Measurements from ENCODE around the gene PJVK. TPM values are rescaled to one million over a fixed set of nuclear protein-coding genes. Genes with fewer than 3 reads are reported as not detected.
"Not testable (repeated sequence)": the region's sequence is repeated elsewhere in the genome, so short reads cannot be mapped to it uniquely, and the experiment has no call there.

Gene PJVK, protein sequence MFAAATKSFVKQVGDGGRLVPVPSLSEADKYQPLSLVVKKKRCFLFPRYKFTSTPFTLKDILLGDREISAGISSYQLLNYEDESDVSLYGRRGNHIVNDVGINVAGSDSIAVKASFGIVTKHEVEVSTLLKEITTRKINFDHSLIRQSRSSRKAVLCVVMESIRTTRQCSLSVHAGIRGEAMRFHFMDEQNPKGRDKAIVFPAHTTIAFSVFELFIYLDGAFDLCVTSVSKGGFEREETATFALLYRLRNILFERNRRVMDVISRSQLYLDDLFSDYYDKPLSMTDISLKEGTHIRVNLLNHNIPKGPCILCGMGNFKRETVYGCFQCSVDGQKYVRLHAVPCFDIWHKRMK
- polyA plus RNA-seq (ENCODE audit: insufficient read length): 6.8 TPM

DNA sequence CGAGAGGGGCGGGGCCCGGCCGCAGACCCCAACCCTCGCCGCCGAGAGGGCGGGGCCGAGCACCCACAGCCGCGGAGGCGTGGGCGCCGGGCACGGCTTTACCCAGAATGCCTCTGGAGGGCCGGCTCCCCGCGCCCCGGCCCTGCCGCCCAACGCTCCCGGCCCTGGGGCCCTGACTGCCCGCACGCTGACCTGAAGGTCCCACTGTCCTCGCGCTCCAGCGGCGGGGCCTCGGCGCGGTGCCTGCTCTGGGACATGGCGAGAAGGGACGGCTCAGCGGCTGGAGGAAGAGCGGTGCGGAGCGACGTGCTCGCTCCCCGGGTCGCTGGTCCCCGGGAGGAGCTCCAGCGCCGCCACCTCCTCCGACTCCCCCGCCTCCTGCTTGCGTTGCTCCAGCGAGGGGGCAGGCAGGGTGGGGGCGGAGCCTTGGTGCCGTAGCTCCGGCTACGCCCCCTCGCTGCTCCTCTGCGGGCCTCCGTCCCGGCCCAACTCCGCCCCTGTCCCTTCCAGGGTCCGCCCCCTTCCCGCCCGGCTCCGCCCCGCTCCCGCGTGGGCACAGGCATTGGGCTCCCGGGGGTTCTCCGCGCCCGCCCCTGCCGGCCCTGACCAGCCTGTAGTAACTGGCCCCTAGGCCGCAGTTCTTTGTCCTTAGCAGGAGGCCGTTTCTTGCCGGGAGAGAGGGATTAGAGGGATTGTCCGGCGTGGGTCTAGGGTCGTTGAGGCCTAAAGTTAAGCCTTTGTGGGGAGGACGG lies at the start of gene PJVK, which contains the start of gene PRKRA:
PJVK (plus strand) TSS at position 605 of the 752 bp plus-strand sequence. CDS start 2,032 bp downstream, outside the sequence.
PRKRA (minus strand) TSS at position 402 of the 752 bp plus-strand sequence; CDS start at position 257, 145 bp downstream.
- peak; percentile 99 for DNase-seq

DNA sequence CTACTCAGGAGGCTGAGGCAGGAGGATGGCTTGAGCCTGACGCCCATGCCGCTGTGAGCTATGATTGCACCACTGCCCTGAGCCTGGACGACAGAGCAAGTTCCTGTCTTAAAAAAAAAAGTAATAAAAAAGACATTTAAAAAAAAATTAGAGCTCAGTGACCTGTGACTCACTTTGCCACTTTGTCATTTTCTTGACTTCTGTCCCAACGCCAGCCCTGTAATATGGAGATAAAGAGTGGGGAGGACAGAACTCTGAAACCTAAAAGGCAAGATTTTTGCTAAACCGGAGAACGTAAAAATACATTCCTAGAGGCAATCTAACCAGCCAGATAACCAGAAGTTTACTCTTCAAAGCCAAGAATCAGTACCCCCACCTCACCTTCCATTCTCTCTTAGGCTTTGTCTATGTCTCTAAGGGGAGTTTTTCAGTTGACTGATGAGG lies 49.2 kb upstream of the PJVK start:
- no peak for DNase-seq

DNA sequence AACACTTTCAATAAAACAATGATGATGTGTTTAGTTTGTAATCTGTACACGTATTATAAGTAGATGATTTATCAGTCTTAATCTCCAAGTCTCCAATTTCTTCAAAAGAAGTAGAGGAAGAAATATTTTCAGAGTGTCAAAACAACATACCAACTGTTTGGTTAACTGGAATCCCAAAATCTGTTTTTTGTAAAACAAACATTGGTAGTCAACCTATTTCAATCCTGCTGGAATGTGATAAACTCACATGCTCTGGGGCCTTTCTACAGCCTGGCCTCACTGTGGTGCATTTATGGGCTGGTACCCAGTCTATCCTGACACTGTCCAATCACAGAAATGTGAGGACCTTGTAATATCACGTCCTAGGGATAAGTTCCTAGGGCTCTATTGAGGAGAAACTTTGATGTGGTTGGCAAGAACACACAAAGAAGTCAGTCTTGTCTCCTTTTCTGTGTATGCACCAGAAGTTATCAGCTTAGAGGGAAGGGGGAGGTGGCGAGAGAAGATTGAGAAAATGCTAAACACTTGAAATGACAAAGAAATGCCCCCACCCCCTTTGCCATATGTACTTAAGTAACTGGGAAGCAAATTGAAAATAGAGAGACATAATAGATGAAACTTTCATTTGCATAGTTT lies 47.4 kb upstream of the PJVK start:
- no peak for DNase-seq

DNA sequence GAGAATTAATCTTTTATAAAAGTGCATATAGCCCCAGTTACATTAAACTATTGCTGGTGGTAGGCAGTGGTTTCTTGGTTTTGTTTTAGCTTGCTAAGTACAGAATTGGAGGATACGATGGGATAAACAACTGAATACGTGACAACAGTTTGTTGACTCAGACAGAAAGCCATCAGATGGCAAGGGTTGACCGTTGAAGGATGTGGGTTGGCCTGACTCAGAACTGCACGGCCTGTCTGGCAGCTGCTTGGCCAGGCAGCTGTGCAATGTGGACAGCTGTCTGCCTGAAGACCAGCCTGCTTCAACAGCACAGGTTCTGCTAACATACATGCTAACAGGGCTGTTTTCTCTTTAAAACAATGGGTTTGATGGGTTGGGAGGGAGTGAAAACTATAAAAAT lies 46.8 kb upstream of the PJVK start:
- DNase-seq: peak; percentile 46

DNA sequence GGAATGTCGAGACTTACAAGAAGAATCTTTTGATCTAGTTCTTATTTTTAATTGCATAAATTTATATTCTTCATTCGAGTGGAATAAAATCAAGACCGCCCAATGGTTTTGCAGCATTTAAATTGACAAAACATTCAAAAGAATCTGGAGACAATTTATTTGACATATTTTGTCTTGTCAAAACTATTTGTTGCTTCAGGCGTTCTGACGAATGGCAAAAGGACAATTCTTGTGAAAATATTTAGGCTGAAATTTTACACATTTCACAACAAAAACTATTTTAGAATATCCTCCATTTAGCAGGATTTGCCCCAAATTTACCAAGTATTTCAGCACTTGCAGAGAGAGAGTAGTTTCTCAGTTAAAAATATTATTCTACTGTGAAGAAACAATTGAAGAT lies 41.9 kb upstream of the PJVK start:
- DNase-seq: no peak

DNA sequence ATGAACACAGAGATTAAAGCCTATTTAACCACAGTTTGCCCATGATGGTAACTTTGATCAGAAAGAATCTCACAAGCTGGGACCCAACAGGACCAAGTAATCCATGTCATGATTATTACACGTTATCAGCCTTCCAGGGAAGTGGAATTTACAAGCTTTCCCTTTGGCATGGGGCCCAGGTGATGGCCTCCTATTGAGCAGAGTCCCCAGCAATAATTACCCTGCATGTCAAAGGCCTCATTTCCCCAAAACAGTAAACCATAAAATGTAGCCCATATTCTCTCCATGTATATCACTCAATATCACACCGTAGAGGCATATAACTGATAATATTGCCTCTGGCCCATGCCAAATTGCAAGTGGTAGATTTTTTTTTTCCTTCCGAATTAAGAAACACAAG lies 39.1 kb upstream of the PJVK start:
- no peak for DNase-seq

DNA sequence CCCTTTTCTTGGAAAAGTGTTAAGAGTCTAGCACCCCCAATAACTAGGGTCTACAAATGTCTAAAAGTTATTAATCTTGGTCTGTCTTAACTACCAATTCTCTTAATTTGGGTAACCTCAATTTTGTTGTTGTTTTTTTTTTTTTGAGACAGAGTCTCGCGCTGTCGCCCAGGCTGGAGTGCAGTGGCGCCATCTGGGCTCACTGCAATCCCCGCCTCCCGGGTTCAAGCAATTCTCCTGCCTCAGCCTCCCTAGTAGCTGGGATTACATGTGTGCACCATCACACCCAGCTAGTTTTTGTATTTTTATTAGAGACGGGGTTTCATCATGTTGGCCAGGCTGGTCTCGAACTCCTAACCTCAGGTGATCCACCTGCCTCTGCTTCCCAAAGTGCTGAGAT lies 38.7 kb upstream of the PJVK start:
- not testable (repeated sequence) for DNase-seq

DNA sequence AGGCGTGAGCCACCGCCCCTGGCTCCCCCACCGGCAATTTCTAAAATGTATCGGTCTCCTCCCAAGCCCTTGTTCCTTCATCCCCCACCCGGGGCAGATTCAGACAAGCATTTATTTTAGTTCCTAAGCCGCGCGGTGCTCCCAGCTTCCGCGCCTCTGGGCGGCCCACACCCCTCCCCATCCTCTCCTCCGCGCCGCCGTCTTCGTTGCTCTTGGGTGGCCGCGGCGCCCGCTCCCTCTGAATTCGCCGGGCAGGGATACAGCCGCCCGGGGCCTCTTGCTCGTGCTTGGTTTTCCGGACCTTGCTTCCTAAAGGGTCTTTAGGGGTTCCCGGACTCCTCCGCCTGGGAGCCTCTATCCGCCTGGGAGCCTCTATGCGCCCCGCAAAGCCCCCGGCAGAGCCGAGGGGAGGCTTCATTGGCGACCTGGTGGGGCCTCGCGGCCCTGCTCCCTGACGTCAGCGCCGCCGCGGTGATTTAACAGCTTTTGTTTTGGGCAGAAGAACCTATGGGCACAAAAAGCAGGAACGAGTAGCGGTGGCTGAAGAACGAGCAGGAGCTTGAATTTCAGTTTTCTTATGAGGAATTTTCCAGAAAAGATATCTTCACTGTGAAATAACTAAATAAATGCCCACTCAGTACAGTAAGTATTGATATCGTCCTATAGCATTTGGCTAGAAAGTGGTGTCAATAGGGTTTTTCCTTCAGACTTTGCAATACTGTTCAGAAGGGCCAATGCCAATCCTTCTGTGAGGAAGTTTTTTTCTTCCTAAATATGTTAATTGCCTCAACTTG lies 37.5 kb upstream of the PJVK start:
- peak; percentile 73 for DNase-seq

DNA sequence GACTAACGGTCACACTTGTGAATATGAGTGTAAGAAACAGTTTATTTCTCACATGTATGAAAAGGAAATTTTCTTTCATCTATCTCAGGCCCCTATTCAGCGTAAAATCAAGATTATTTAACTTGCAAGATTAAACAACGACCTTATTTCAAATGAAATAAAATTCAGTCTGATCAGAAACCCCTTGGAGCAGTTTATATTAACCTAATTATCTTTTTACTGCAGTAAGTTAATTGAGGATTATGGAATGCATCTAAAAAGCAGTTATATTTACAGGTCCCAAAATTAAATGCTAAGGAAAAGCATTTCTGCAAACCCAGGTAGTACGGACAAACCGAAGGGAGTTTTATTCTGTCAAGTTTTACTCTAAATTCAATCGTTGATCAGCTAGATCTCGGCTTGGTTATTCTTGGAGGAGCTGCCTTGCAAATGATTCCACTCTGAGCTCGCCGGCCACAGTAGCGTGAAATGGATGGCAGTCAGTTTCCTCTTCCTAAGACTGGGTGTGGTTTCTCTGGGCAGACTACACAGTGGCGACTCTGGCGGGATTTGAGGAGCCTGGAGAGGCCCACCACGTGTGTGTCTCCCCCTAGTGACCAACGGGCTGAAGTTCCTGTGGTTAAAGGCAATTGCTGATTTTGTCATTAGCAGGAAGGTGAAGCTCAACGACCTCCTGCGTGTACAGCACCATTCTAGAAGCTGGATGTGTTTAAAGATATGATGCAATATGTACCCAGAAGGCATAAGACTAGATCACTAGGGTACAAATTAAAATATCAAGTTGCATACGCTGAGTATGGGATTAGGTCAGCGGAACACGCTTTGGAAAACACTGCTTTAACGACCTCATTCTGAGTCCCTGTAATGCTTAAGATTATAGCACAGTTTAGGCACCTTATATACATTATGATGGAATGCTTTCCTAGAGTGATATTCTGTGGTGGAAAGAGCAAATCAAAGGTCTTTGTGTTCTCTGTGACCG lies 36.6 kb upstream of the PJVK start:
- DNase-seq: peak; percentile 90

DNA sequence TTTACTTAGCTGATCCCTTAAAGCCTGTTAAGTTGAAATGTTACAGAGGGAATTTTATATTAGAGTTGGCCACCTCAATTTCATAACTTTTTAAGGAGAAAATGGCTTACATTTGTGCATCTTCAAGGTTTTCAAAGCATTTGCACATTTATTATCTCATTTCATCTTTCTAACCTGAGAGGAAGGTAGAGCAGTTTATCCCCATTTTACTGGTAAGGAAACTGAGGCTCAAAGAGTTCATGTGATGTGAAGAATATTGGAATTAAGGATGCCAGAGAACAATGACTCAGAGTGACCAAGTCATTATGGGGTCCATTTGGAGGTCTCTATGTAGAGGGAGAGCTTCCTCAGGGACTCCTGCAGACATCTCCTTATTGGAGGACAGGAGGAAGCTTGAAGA lies 35.2 kb upstream of the PJVK start:
- no peak for DNase-seq

DNA sequence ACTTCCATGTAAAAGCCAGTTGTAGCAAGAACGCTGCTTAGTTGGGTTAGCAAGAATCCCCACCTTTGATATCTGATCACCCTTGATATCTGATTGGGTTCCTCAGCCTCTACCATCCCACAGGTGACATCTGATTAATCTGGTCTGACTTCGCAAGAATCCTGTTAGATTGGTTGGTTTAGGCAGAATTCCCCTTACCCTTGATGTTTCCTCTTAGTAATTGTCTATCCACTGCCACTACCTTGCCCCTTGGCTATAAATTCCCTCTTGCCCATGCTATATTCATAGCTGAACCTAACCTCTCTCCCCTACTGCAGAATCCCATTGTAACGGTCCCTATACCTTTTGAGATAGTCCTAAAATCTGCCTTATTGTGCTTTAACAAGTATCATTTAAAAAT lies 33.3 kb upstream of the PJVK start:
- no peak for DNase-seq

DNA sequence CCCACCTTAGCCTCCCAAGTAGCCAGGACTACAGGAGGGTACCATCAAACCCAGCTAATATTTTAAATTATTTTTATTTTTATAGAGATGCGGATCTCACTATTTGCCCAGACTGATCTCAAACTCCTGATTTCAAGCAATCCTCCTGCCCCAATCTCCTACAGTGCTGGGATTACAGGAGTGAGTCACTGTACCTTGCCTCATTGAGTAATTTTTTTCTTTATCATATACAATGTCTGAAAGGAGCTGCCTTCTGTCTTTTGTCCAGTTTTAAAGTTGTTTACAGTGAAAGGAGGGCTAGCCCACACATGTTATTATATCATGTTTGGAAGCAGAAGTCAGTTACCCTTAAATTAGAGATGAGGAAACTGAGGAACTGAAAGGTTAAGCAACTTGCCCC lies 32.8 kb upstream of the PJVK start:
- no peak for DNase-seq

DNA sequence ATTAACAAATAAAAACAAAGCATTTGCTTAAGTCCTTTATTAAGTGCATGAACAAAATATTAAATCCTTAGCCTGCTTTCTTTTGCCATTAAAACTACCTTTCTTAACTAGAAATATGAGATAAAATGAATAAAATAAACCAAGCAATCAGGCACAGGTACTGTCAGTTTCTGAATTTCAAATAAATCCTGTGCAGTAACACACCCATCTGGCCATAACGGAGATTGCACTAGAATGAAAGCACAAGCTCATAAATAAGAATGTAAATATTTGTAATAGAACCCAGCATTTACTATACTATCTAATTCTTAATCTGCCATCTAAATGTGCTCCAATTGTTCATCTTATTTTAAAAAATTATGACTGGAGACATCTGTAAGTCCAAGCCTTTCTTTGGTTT lies 32.1 kb upstream of the PJVK start:
- no peak for DNase-seq

DNA sequence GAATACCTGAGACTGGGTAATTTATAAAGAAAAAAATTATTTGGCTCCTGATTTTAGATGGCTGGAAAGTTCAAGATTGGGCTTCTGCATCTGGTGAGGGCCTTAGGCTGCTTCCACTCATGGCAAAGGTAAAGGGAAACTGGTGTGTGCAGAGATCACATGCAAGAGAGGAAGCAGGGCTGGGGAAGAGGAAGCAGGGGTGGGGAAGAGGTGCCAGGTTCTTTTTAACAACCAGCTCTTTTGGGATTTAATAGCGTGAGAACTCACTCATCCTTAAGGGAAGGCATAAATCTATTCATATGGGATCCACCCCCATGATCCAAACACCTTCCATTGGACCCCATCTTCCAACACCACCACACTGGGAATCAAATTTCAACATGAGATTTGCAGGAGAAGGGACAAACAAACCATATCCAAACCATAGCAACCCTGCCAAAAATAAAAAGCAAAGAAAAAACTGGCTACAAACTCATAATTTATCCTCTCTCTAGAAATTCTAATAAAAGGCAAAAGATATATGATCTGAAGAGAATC lies 30.6 kb upstream of the PJVK start:
- DNase-seq: no peak

DNA sequence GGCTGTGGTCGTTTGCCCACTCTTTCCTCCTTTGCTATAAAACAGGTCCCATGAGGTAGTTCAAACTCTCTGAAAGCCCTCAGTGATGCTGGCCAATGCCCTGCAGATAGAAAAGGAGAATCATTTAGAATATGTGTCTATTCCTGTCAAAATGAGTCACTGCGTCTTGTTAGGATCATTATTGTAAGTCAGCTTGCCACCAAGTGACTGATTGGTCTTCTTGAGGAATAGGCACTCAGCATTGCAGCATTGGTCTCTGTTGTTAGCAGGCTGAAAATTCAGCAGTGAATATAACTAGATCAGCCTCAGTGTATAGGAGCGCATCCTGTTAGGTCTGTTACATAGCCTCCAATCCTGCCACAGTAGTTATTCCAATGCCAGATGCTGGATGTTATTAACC lies 29.1 kb upstream of the PJVK start:
- DNase-seq: no peak

DNA sequence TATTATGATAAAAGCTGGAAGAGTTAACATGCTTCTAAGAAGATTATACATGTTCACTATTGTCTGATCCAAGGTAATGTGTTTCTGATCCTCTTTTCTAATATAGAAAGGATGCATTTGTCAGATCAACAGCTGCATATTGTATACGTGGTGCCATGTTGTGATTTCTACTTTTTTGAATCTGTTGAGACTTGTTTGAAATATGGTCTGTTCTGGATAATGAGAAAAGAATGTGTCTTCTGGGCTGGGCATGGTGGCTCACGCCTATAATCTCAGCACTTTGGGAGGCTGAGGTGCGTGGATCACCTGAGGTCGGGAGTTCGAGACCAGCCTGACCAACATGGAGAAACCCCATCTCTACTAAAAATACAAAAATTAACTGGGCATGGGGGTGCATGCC lies 27.4 kb upstream of the PJVK start:
- not testable (repeated sequence) for DNase-seq

DNA sequence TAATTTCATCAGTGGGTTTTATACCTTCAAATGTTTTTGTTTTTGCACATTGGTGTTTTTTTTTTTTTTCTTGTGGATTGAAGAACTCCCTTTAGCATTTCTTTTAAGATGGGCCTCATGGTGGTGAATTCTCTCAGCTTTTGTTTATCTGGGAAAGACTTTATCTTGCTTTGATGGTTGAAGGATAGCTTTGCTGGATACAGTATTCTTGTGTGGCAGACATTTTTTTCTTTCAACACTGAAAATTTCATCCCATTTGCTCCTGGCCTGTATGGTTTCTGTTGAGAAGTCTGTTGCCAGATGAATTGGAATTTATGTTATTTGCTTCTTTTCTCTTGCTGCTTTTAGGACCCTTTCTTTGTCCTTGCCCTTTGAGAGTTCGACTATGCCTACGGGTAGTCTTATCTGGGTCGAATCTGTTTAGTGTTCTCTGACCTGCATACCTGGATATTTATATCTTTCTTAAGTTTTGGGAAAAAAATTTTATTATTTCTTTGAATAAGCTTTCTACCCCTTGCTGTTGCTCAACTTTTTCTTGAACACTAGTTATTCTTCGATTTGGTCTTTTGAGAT lies 25.8 kb upstream of the PJVK start:
- DNase-seq: no peak

DNA sequence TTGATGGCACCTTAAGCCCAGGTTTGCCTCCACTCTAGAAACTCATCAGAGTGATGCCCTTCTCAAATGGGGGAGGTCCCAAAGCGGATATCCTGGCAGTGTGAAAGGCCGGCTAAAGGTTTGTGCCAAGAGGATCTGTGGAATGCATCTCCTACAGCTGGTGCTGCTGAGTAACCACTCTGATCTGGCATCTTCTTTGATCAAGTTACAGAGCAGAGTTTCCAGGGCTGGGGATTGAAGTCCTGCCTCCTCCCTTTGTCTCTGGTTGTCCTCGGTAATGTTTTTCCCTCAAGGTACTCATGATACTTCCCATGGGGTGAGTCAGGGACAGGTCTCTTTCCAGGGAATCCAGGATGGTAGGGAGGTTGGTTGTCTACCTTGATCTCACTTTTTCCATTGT lies 24.8 kb upstream of the PJVK start:
- DNase-seq: no peak

DNA sequence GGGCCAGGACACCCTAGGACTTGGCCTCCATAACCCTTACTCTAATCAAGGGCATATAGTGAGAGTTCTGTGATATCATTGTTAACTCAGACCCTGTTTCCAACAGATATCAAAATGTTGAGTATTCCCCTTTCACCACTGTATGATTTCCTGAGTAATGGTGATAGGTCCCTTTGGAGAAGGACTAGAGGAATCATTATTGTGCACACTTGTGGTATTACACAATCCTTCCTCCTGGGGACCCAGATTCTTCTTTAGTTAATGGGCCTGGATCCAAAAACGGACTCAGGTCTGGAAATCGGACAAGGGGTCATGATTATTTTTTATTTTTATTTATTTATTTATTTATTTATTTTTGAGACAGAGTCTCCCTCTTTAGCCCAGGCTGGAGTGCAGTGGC lies 23.7 kb upstream of the PJVK start:
- DNase-seq: no peak

DNA sequence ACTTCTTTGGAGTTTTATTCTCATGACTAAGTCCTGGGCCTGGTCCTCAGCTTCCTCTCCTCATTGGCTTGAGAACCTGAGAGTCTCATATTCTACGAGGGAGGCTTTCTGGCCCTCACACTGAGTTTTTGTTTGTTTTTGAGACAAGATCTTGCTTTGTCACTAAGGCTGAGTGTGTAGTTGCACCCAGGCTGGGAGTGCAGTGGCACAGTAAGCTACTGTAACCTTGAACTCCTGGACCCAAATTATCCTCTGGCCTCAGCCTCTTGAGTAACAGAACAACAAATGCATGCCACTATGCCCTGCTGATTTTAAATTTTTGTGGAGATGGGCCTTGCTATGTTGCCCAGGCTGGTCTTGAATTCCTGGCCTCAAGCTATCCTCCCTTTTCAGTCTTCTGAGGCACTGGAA lies 22.8 kb upstream of the PJVK start:
- no peak for DNase-seq

DNA sequence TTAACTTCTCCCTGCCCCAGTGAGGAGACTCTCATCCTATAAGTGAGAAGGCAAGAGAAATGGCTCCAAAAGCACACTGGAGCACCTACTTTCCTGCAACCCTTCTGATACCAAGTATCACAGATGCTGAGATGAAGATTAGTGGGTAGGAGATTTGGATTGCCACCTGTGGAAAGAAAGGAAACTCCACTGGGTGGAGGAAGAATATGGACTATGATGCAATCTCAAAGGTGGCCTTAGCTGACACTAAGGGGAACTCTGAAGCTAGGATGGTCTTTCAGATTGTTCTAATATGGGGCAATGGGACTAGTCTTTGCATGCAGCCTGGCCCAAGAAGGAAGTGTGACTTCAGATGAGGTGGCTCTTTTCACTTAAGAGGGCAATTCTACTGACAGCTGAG lies 21.8 kb upstream of the PJVK start:
- no peak for DNase-seq
